Stimulated activated naive B cell treated with anti-CD40 and anti-IgM and Interleukin-4, amounts not matched to agents 10 μg/mL and 1 μg/mL and 100 μg/mL, for 72 hours (primary cell): ENCODE measurements around the gene ALCAM.

Source experiments
- ATAC-seq, 2 donors: fragments of 150-1000 bp; cut with Tn5 transposase; replicated peaks; 2 replicates each; pipeline ENCODE4 v1.10.0; 2021; ENCODE audit warnings: moderate library complexity in 1 of 2
- DNase-seq: peaks from one replicate; pipeline ENCODE4 v3.0.0; 2021
- H3K27ac Mint-ChIP-seq: one replicate; pipeline ENCODE4 v1.8.0; 2022; ENCODE audit warnings: mild to moderate bottlenecking, mixed read lengths
- H3K27me3 Mint-ChIP-seq, 2 donors: one replicate each; pipeline ENCODE4 v1.8.0; 2022; ENCODE audit warnings: mixed read lengths in 2 of 2
- H3K36me3 Mint-ChIP-seq, 2 donors: one replicate each; pipeline ENCODE4 v1.8.0; 2022; ENCODE audit warnings: mixed read lengths in 2 of 2, mild to moderate bottlenecking in 1 of 2
- H3K4me1 Mint-ChIP-seq, 2 donors: one replicate each; pipeline ENCODE4 v1.8.0; 2022; ENCODE audit warnings: mixed read lengths in 2 of 2, mild to moderate bottlenecking in 1 of 2
- H3K4me3 Mint-ChIP-seq, 2 donors: one replicate each; pipeline ENCODE4 v1.8.0; 2022; ENCODE audit warnings: mild to moderate bottlenecking in 2 of 2, mixed read lengths in 2 of 2, moderate library complexity in 1 of 2
- H3K9me3 Mint-ChIP-seq, 2 donors: one replicate each; pipeline ENCODE4 v1.8.0; 2022; ENCODE audit warnings: mixed read lengths in 2 of 2, mild to moderate bottlenecking in 1 of 2

ALCAM gene

GRCh38 chr3:105365081-105365390, 1.7 kb upstream of the ALCAM start:
- Mint-ChIP-seq H3K27me3 (peaks cover 0 to 4% of the 10 kb centered on the region in 2 donors), H3K36me3 (peaks cover 2 to 9% of the 10 kb centered on the region in 2 donors), H3K4me3 (peak overlapping the region; percentile 95 to 96), H3K4me1 (peaks cover 18 to 51% of the 10 kb centered on the region in 2 donors), H3K9me3 (no peaks in the 10 kb centered on the region), H3K27ac (no peak overlapping the region)
- ATAC-seq = no peak
- DNase-seq = no peak

- peaks cover 0 to 4% of the 10 kb centered on the region in 2 donors for H3K27me3 Mint-ChIP-seq
- peak; percentile 2 for DNase-seq
- ATAC-seq = no peak
- H3K36me3 Mint-ChIP-seq = peaks cover 2 to 9% of the 10 kb centered on the region in 2 donors
- peak overlapping the region; percentile 95 to 96 for H3K4me3 Mint-ChIP-seq
- peaks cover 18 to 52% of the 10 kb centered on the region in 2 donors for H3K4me1 Mint-ChIP-seq
- H3K9me3 Mint-ChIP-seq = no peaks in the 10 kb centered on the region
- H3K27ac Mint-ChIP-seq = peak overlapping the region; percentile 100
Measured at GRCh38 chr3:105365391-105366325, 1.1 kb upstream of the ALCAM start.

GRCh38 chr3:105367063-105367405, 325 bp downstream of the ALCAM start:
- no peaks in the 10 kb centered on the region for H3K9me3 Mint-ChIP-seq
- peaks cover 2 to 9% of the 10 kb centered on the region in 2 donors for H3K36me3 Mint-ChIP-seq
- DNase-seq (peak; percentile 55), ATAC-seq (peak; percentile 14 to 17)
- peak overlapping the region; percentile 95 to 96 for H3K4me3 Mint-ChIP-seq
- H3K4me1 Mint-ChIP-seq = peaks cover 17 to 47% of the 10 kb centered on the region in 2 donors
- H3K27ac Mint-ChIP-seq = peak overlapping the region; percentile 100
- no peaks in the 10 kb centered on the region for H3K27me3 Mint-ChIP-seq

- peaks cover 2 to 9% of the 10 kb centered on the region in 2 donors for H3K36me3 Mint-ChIP-seq
- H3K27me3 Mint-ChIP-seq = no peaks in the 10 kb centered on the region
- DNase-seq (peak; percentile 87), ATAC-seq (peak; percentile 46 to 50)
- peak overlapping the region; percentile 95 to 96 for H3K4me3 Mint-ChIP-seq
- no peaks in the 10 kb centered on the region for H3K9me3 Mint-ChIP-seq
- peaks cover 19 to 47% of the 10 kb centered on the region in 2 donors for H3K4me1 Mint-ChIP-seq
- peak overlapping the region; percentile 100 for H3K27ac Mint-ChIP-seq
Measured at GRCh38 chr3:105367406-105368213, 901 bp downstream of the ALCAM start.

- Mint-ChIP-seq H3K27me3 (no peaks in the 10 kb centered on the region), H3K36me3 (peaks cover 2 to 13% of the 10 kb centered on the region in 2 donors), H3K9me3 (no peaks in the 10 kb centered on the region), H3K27ac (peak overlapping the region; percentile 100), H3K4me3 (peak overlapping the region; percentile 95 to 96), H3K4me1 (peaks cover 19 to 41% of the 10 kb centered on the region in 2 donors)
- peak; percentile 40 to 43 for ATAC-seq
- DNase-seq = peak; percentile 82
Measured at GRCh38 chr3:105368566-105369499, 2.1 kb downstream of the ALCAM start.

GRCh38 chr3:105369500-105370371, 3.0 kb downstream of the ALCAM start:
- Mint-ChIP-seq H3K4me3 (peak overlapping the region; percentile 95 to 96), H3K4me1 (peaks cover 16 to 39% of the 10 kb centered on the region in 2 donors), H3K27ac (peak overlapping the region; percentile 100), H3K9me3 (no peaks in the 10 kb centered on the region), H3K36me3 (peaks cover 2 to 13% of the 10 kb centered on the region in 2 donors), H3K27me3 (no peaks in the 10 kb centered on the region)
- no peak for DNase-seq
- peak; percentile 20 to 22 for ATAC-seq

GRCh38 chr3:105373383-105373782, 6.7 kb downstream of the ALCAM start:
- ATAC-seq = no peak
- peaks cover 2 to 13% of the 10 kb centered on the region in 2 donors for H3K36me3 Mint-ChIP-seq
- no peak overlapping the region for H3K4me3 Mint-ChIP-seq
- no peaks in the 10 kb centered on the region for H3K27me3 Mint-ChIP-seq
- no peaks in the 10 kb centered on the region for H3K9me3 Mint-ChIP-seq
- H3K4me1 Mint-ChIP-seq = peaks cover 12 to 27% of the 10 kb centered on the region in 2 donors
- no peak overlapping the region for H3K27ac Mint-ChIP-seq
- DNase-seq = no peak

GRCh38 chr3:105375750-105376511, 9.2 kb downstream of the ALCAM start:
- DNase-seq = no peak
- H3K4me3 Mint-ChIP-seq = peak overlapping the region; percentile 3 to 8
- no peaks in the 10 kb centered on the region for H3K9me3 Mint-ChIP-seq
- no peaks in the 10 kb centered on the region for H3K27me3 Mint-ChIP-seq
- peaks cover 5 to 13% of the 10 kb centered on the region in 2 donors for H3K4me1 Mint-ChIP-seq
- no peak overlapping the region for H3K27ac Mint-ChIP-seq
- no peak for ATAC-seq
- peaks cover 0 to 8% of the 10 kb centered on the region in 2 donors for H3K36me3 Mint-ChIP-seq

GRCh38 chr3:105377716-105378115, 11.0 kb downstream of the ALCAM start:
- no peak overlapping the region for H3K4me3 Mint-ChIP-seq
- peaks cover 3 to 13% of the 10 kb centered on the region in 2 donors for H3K4me1 Mint-ChIP-seq
- no peaks in the 10 kb centered on the region for H3K27me3 Mint-ChIP-seq
- H3K36me3 Mint-ChIP-seq = peaks cover 0 to 10% of the 10 kb centered on the region in 2 donors
- DNase-seq = no peak
- no peak overlapping the region for H3K27ac Mint-ChIP-seq
- no peaks in the 10 kb centered on the region for H3K9me3 Mint-ChIP-seq
- no peak for ATAC-seq

- H3K4me1 Mint-ChIP-seq = peaks cover 17 to 31% of the 10 kb centered on the region in 2 donors
- DNase-seq (no peak), ATAC-seq (no peak)
- H3K27ac Mint-ChIP-seq = no peak overlapping the region
- H3K4me3 Mint-ChIP-seq = no peak overlapping the region
- H3K27me3 Mint-ChIP-seq = no peaks in the 10 kb centered on the region
- H3K36me3 Mint-ChIP-seq = peaks cover 8 to 14% of the 10 kb centered on the region in 2 donors
- peaks cover 0 to 3% of the 10 kb centered on the region in 2 donors for H3K9me3 Mint-ChIP-seq
Measured at GRCh38 chr3:105385179-105385578, 18.5 kb downstream of the ALCAM start.

- DNase-seq = peak; percentile 20
- Mint-ChIP-seq H3K4me3 (peak overlapping the region in 1 of 2 donors; percentile 1), H3K4me1 (peaks cover 21 to 33% of the 10 kb centered on the region in 2 donors), H3K27ac (no peak overlapping the region), H3K27me3 (no peaks in the 10 kb centered on the region), H3K36me3 (peaks cover 15 to 22% of the 10 kb centered on the region in 2 donors), H3K9me3 (peaks cover 0 to 7% of the 10 kb centered on the region in 2 donors)
- ATAC-seq = peak; percentile 99
Measured at GRCh38 chr3:105385819-105386508, 19.3 kb downstream of the ALCAM start.
